PC-9 (cell line): Measurements from ENCODE around the gene MBD5.

Experiments
- EZH2 ChIP-seq: fragments of 200-600 bp; sonication (generic); IDR thresholded peaks from 2 replicates; pipeline ENCODE4 v1.8.0; 2017; ENCODE audit warnings: antibody characterized with exemption, low read depth
- TF ChIP-seq, protein P1 (sequence below): fragments of 200-600 bp; sonication (generic); conservative IDR thresholded peaks from 2 replicates; pipeline ENCODE4 v1.6.1; 2017; ENCODE audit warnings: mixed run types, antibody characterized with exemption, mild to moderate bottlenecking, moderate library complexity

DNA sequence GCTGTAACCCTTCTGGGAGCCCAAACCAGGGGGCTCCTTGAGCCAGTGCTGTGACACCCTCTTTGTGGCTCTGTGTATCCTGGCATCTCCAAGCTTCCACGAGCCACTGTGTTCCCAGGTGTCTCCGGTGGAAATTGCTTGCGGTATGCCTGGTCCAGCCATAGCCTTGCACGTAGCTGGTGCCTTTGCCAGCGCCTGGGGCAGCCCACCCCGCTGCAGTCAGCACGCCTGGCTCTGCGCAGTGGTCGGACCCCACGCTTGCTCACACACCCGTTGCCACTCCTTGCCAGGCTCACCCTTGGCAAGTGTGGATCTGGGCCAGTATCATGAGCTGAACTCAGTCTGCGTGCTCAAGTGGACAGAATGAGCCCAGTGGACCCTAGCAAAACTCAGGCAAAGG lies 152.3 kb downstream of the MBD5 start:
- no peak for TF ChIP-seq EZH2
- TF ChIP-seq, protein P1, sequence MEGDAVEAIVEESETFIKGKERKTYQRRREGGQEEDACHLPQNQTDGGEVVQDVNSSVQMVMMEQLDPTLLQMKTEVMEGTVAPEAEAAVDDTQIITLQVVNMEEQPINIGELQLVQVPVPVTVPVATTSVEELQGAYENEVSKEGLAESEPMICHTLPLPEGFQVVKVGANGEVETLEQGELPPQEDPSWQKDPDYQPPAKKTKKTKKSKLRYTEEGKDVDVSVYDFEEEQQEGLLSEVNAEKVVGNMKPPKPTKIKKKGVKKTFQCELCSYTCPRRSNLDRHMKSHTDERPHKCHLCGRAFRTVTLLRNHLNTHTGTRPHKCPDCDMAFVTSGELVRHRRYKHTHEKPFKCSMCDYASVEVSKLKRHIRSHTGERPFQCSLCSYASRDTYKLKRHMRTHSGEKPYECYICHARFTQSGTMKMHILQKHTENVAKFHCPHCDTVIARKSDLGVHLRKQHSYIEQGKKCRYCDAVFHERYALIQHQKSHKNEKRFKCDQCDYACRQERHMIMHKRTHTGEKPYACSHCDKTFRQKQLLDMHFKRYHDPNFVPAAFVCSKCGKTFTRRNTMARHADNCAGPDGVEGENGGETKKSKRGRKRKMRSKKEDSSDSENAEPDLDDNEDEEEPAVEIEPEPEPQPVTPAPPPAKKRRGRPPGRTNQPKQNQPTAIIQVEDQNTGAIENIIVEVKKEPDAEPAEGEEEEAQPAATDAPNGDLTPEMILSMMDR: no peak
